WTC11 (cell line): ENCODE data around the gene HYAL2.

Experiments
- GTF2I ChIP-seq: fragments of 250-450 bp; sonication (Bioruptor Pico); conservative IDR thresholded peaks from 2 replicates; pipeline ENCODE4 v1.4.0; 2021; ENCODE audit warnings: mild to moderate bottlenecking
- JUN ChIP-seq: sonication (generic); formaldehyde crosslinking; IDR thresholded peaks from 2 replicates; pipeline ENCODE4 v1.8.0; 2023; ENCODE audit warnings: mild to moderate bottlenecking, missing genetic modification reagents
- TCF7 ChIP-seq: sonication (generic); formaldehyde crosslinking; IDR thresholded peaks from 2 replicates; pipeline ENCODE4 v1.8.0; 2022; ENCODE audit warnings: mild to moderate bottlenecking, low read depth, missing genetic modification reagents, moderate library complexity
- TF ChIP-seq, protein P1 (sequence below): fragments of 200-600 bp; IDR thresholded peaks from 2 replicates; pipeline ENCODE4 v1.8.0; 2022; ENCODE audit warnings: antibody characterized with exemption
- TF ChIP-seq, protein P2 (sequence below): sonication (generic); formaldehyde crosslinking; IDR thresholded peaks from 2 replicates; pipeline ENCODE4 v1.8.0; 2022; ENCODE audit warnings: mild to moderate bottlenecking, missing genetic modification reagents
- TF ChIP-seq, protein P3 (sequence below): sonication (generic); formaldehyde crosslinking; conservative IDR thresholded peaks from 2 replicates; pipeline ENCODE4 v1.8.1; 2023; ENCODE audit warnings: mild to moderate bottlenecking, low read depth, missing genetic modification reagents, moderate library complexity

DNA sequence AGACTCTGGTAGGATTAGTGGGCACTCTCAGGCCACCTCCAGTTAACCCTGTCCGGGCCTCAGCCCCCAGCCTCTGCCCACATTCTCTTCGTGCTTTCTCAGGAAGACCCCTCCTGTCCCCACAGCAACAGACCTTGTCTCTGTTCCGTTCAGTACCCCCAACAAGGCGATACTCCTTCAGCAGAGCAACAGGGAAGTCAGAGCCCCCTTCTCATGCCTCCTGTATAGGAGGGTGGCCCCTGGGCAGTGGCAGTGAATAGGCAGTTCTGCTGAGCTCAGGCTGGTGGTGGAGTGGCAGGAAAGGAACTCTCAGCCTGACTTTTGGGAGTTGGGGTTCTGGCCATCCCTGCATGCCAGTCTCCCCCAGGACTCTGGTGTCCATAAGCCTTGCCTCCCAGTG is 53.1 kb downstream of the HYAL2 start:
- TF ChIP-seq GTF2I (CRISPR knock-in tag), result no peak
- no peak for TF ChIP-seq TCF7 (CRISPR knock-in tag)
- TF ChIP-seq, protein P1, sequence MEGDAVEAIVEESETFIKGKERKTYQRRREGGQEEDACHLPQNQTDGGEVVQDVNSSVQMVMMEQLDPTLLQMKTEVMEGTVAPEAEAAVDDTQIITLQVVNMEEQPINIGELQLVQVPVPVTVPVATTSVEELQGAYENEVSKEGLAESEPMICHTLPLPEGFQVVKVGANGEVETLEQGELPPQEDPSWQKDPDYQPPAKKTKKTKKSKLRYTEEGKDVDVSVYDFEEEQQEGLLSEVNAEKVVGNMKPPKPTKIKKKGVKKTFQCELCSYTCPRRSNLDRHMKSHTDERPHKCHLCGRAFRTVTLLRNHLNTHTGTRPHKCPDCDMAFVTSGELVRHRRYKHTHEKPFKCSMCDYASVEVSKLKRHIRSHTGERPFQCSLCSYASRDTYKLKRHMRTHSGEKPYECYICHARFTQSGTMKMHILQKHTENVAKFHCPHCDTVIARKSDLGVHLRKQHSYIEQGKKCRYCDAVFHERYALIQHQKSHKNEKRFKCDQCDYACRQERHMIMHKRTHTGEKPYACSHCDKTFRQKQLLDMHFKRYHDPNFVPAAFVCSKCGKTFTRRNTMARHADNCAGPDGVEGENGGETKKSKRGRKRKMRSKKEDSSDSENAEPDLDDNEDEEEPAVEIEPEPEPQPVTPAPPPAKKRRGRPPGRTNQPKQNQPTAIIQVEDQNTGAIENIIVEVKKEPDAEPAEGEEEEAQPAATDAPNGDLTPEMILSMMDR, result no peak
- TF ChIP-seq, protein P2, sequence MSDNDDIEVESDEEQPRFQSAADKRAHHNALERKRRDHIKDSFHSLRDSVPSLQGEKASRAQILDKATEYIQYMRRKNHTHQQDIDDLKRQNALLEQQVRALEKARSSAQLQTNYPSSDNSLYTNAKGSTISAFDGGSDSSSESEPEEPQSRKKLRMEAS (CRISPR knock-in tag), result no peak
- no peak for TF ChIP-seq JUN (CRISPR knock-in tag)
- TF ChIP-seq, protein P3, sequence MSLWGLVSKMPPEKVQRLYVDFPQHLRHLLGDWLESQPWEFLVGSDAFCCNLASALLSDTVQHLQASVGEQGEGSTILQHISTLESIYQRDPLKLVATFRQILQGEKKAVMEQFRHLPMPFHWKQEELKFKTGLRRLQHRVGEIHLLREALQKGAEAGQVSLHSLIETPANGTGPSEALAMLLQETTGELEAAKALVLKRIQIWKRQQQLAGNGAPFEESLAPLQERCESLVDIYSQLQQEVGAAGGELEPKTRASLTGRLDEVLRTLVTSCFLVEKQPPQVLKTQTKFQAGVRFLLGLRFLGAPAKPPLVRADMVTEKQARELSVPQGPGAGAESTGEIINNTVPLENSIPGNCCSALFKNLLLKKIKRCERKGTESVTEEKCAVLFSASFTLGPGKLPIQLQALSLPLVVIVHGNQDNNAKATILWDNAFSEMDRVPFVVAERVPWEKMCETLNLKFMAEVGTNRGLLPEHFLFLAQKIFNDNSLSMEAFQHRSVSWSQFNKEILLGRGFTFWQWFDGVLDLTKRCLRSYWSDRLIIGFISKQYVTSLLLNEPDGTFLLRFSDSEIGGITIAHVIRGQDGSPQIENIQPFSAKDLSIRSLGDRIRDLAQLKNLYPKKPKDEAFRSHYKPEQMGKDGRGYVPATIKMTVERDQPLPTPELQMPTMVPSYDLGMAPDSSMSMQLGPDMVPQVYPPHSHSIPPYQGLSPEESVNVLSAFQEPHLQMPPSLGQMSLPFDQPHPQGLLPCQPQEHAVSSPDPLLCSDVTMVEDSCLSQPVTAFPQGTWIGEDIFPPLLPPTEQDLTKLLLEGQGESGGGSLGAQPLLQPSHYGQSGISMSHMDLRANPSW (CRISPR knock-in tag), result no peak
